ENCODE measurements around the gene UBXN2A. TPM values are rescaled to one million over a fixed set of nuclear protein-coding genes. Genes with fewer than 3 reads are reported as not detected.

Gene UBXN2A
- total and polyA plus RNA-seq, 3 donors from 2014 or later = 9.4 to 18.4 (median 11.9) TPM

DNA sequence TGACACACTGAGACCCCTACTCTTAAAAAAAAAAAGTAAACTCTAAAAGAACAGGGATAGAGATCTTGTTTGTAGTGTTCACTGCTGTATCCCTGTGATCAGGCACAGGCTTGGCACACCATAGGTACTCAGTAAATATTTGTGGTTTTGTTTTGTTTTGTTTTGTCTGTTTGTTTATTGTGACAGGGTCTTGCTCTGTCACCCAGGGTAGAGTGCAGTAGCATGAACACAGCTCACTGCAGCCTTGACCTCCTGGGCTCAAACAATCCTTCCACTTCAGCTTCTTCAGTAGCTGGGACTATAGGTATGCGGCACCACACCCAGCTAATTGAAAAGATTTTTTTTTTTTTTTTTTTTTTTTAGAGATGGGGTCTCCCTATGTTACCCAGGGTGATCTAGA, 112.7 kb downstream of the UBXN2A start:
- 93 to 100% methylated on average over 1 of the region's 1 CpG for WGBS, 2 donors
- Histone ChIP-seq H3K27me3 (no peaks in the 10 kb centered on the region), H3K36me3 (ENCODE audit: low read depth, missing control alignments) (no peaks in the 10 kb centered on the region), H3K4me3 (no peak overlapping the region), H3K9me3 (no peaks in the 10 kb centered on the region), H3K27ac (no peak overlapping the region), H3K4me1 (peaks cover 4% of the 10 kb centered on the region)
- no peak for TF ChIP-seq POLR2A (IDR thresholded peaks at IDR 0.05)
- TF ChIP-seq, protein P1, sequence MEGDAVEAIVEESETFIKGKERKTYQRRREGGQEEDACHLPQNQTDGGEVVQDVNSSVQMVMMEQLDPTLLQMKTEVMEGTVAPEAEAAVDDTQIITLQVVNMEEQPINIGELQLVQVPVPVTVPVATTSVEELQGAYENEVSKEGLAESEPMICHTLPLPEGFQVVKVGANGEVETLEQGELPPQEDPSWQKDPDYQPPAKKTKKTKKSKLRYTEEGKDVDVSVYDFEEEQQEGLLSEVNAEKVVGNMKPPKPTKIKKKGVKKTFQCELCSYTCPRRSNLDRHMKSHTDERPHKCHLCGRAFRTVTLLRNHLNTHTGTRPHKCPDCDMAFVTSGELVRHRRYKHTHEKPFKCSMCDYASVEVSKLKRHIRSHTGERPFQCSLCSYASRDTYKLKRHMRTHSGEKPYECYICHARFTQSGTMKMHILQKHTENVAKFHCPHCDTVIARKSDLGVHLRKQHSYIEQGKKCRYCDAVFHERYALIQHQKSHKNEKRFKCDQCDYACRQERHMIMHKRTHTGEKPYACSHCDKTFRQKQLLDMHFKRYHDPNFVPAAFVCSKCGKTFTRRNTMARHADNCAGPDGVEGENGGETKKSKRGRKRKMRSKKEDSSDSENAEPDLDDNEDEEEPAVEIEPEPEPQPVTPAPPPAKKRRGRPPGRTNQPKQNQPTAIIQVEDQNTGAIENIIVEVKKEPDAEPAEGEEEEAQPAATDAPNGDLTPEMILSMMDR (IDR thresholded peaks at IDR 0.05) = no peak
- intact Hi-C loops (cut with DNase I; ENCODE audit: low total_unique reads) = no loop called here
- DNase-seq = no peak

Small RNA genes within 50 kb of the gene (small RNA-seq; reads per million reads assigned to genes)
- gene RN7SL610P (0 reads per million in 2 donors), gene RNU6-370P (0 reads per million in 2 donors)

Other genes starting within 250 kb of the UBXN2A start
- 10 to 100 TPM; 23.2 to 32.3 TPM for gene ATAD2B, start 13.3 kb upstream of the UBXN2A start, total RNA-seq
- 11.7 TPM for gene ATAD2B, start 13.3 kb upstream of the UBXN2A start, polyA plus RNA-seq (ENCODE audit: insufficient read depth, low read depth, low replicate concordance)
- under 1 TPM; 0.39 to 0.50 TPM for gene MFSD2B, start 69.6 kb downstream of the UBXN2A start, total RNA-seq
- 0.94 TPM for gene MFSD2B, start 69.6 kb downstream of the UBXN2A start, polyA plus RNA-seq (ENCODE audit: insufficient read depth, low read depth, low replicate concordance)
- gene WDCP, start 106.9 kb downstream of the UBXN2A start, total RNA-seq = 10 to 100 TPM in 1 of 2 donors, 1 to 10 TPM in 1; 9.8 to 11.5 TPM
- 10.4 TPM for gene WDCP, start 106.9 kb downstream of the UBXN2A start, polyA plus RNA-seq (ENCODE audit: insufficient read depth, low read depth, low replicate concordance)
- gene FKBP1B, start 109.3 kb downstream of the UBXN2A start, total RNA-seq = 1 to 10 TPM; 2.7 to 3.0 TPM
- gene FKBP1B, start 109.3 kb downstream of the UBXN2A start, polyA plus RNA-seq (ENCODE audit: insufficient read depth, low read depth, low replicate concordance) = 3.6 TPM
- 10 to 100 TPM; 69.3 to 87.4 TPM for gene SF3B6, start 135.9 kb downstream of the UBXN2A start, total RNA-seq
- 142 TPM for gene SF3B6, start 135.9 kb downstream of the UBXN2A start, polyA plus RNA-seq (ENCODE audit: insufficient read depth, low read depth, low replicate concordance)
- 10 to 100 TPM; 31.3 to 36.5 TPM for gene TP53I3, start 144.4 kb downstream of the UBXN2A start, total RNA-seq
- gene TP53I3, start 144.4 kb downstream of the UBXN2A start, polyA plus RNA-seq (ENCODE audit: insufficient read depth, low read depth, low replicate concordance) = 70.4 TPM
- gene PFN4, start 182.9 kb downstream of the UBXN2A start, total RNA-seq = 10 to 100 TPM; 39.8 to 62.8 TPM
- 248 TPM for gene PFN4, start 182.9 kb downstream of the UBXN2A start, polyA plus RNA-seq (ENCODE audit: insufficient read depth, low read depth, low replicate concordance)
- gene FAM228B, start 183.0 kb downstream of the UBXN2A start, total RNA-seq = 10 to 100 TPM; 45.3 to 56.2 TPM
- gene FAM228B, start 183.0 kb downstream of the UBXN2A start, polyA plus RNA-seq (ENCODE audit: insufficient read depth, low read depth, low replicate concordance) = 47.1 TPM
- 10 to 100 TPM; 29.7 to 33.4 TPM for gene FAM228A, start 234.6 kb downstream of the UBXN2A start, total RNA-seq
- 72.4 TPM for gene FAM228A, start 234.6 kb downstream of the UBXN2A start, polyA plus RNA-seq (ENCODE audit: insufficient read depth, low read depth, low replicate concordance)